HG03558 (cell line): ENCODE results near the gene GIMAP8.
"Not testable (repeated sequence)": the region's sequence is repeated elsewhere in the genome, so short reads cannot be mapped to it uniquely, and the experiment has no call there.

Source experiments
- ATAC-seq: cut with Tn5 transposase; IDR thresholded peaks from one replicate; pipeline ENCODE4 v1.9.1; 2021; ENCODE audit warnings: moderate number of reproducible peaks; ENCODE audit not compliant: unreplicated experiment; ENCODE audit errors: extremely low read depth

Gene GIMAP8

GRCh38 chr7:150493442-150493841, 43.0 kb downstream of the GIMAP8 start:
- ATAC-seq = not testable (repeated sequence)

- no peak for ATAC-seq
Observed at GRCh38 chr7:150502519-150502918, 52.1 kb downstream of the GIMAP8 start.

DNA sequence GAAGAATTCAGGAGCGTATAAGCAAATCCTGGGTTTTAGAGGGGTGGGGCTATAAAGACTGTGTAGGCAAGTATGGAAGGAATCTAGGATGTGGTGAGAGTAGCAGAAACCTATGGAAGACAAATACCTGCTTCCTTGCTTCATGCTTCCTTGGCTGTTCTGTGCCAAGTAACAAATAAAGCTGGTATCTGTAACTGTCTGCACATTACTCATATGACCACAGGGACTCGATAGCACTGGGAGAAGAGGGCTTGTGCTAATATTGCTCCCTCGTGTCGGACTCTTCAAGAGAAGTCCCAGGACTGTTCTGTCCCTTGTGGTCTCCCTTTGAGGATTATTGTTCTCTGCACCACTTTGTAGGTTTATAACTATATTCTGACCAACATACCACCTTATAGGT, 52.7 kb downstream of the GIMAP8 start:
- no peak for ATAC-seq

- no peak for ATAC-seq
Observed at GRCh38 chr7:150503581-150503980, 53.2 kb downstream of the GIMAP8 start.

DNA sequence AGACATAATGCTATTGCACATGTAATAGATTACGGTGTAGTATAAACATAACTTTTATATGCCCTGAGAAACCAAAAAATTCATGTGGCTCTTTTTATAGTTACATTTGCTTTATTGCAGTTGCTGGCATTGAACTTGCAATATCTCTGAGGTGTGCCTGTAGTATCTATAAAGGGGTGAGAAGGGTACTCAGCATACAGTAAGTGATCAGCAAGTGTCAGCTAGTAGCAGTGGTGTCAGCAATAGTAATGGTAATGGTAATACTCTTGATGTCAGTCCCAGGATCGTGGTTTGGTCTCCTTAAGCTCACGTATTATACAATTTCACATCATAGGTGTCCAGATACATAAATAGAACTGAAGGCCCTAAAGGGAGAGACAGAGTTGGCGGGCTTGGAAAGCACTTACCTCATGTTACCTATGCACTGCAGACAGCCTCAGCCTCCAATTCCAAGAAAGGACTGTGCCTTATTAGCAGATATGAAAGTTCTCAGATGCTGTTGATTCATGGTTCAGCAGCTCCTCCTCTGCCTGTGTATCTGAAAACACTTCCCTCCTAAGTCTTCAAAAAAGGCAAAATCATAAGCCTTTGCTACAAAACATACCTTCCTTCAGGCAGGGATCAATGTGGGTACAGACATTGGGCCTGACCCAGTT, 57.6 kb downstream of the GIMAP8 start:
- ATAC-seq = no peak

DNA sequence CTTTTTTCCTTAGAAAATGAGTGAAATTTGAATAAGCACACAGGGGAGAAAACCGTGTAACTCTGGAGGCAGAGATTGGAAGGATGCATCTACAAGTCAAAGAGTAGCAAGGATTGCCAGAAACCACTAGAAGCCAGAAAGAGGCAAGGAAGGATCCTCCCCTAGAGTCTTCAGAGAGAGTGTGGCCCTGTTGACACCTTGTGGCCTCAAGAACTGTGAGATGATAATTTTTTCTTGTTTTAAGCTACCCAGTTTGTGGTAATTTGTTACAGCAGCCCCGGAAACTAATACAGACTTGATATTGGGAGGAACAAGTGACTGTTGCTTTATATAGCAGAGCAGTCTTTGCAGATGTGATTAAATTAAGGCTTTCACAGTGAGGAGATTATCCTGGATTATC, 60.6 kb downstream of the GIMAP8 start:
- ATAC-seq = no peak

DNA sequence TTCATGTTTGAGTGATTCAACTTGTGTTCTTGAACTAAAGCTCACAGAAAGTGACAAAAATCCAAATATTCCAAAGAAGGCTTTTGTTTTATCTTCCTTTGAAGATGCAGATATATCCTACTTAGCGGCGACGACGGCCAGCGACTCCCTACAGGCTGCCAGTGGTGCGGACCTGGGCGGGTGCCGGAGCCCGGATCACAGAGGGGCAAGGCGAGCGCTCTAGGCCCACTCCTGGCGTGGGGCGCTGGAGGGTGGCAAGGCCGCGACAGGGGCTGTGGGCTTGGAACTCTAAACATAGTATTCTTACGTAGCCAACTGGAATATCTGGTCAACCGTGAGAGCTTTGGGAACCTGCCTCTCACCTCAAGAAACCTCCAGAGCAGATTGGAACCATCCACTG, 63.3 kb downstream of the GIMAP8 start:
- no peak for ATAC-seq

- no peak for ATAC-seq
Observed at GRCh38 chr7:150514748-150515222, 64.4 kb downstream of the GIMAP8 start, which contains the start of gene GIMAP7. Gene GIMAP7 (plus strand): TSS chr7:150514872. CDS start chr7:150519975, 5,103 bp downstream.

DNA sequence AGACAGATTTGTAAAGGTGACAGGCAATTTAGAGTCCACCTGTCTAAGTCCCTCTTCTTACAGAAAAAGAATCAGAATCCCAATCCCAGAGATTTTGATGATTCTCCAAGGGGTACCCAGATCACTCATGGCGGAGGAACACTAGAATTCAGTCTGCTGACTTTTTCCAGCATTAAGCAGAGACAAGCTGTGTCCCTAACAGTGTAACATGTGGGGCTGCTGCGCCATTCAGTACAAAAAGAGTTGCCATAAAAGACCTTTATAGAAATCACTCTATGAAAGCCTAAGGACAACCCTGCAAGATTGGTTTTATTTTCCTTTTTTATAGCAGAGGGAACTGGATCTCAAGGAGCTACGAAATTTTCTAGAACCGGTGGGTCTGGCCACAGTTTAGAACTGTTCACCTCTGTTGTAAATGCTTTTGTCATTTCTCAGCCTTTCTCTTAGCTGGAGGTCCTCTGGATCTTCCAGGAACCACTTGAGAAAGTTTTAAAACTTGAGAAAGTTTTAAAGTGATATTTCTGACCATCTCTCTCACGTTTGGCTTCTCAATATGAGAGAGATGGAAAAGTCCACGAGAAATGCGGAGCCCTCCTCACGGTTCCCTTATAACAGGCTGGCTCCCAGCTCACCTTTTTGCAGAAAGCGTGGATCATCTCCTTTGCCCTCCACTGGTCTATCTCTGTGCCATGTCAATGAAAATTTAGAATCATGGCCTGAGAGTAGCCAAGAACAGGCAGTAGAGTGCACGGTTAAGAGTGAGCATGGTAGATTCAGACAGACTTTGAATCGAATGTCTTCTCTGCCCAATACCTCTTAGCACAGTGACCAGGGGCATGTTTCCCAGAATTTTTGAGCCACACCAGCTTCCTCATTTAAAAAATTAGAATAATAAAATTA, 65.1 kb downstream of the GIMAP8 start:
- ATAC-seq = no peak

DNA sequence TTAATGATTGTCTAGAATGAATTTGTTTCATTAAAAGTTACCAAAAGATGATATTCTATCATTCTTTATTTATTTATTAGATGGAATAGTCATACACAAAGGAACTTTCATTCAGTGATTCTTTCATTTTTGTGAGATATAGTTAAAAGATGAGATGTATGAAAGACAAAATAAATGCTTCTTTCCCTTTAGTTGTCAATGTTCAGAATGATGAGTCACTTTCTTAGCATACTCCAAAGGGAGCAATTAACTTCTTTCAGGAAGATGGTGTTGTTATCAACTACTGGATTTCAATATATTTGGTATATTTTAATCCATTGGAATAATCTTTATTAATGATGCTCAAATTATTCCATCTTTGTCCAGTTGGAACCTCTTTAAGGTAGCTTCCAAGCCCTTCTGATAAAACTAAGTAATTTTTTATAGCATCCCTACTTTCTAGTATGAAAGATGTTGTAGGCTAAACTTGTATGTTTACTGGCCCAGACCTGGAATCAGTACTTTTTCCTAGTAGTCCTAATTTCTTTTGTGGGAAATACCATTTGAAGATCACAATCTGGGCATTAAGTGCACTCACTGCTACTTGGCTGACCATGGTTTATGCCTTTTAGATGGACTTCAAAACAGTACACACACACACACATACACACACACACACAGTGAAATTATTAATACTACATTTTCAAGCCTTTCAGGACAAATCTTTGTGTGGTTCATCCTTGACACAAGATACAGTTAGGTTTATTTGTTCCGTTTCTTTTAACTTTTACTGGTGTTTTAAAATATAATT, 66.7 kb downstream of the GIMAP8 start:
- ATAC-seq = no peak

DNA sequence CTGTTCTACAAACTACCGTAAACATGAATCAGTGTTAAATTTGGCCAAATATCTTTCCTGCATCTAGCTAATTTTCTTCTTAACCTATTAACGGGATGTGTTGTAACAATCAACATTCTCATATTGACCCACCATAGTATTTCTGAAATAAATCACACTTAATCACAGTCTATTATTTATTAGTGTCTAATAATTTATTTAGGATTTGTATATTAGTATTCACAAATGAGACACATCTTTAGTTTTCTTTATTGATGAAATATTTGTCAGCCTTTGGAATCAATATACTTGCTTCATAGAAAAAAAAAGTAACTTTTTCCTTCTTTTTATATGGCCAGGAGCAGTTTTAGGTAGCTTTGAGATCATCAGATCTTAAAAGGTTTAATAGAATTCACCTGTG, 68.9 kb downstream of the GIMAP8 start:
- no peak for ATAC-seq

DNA sequence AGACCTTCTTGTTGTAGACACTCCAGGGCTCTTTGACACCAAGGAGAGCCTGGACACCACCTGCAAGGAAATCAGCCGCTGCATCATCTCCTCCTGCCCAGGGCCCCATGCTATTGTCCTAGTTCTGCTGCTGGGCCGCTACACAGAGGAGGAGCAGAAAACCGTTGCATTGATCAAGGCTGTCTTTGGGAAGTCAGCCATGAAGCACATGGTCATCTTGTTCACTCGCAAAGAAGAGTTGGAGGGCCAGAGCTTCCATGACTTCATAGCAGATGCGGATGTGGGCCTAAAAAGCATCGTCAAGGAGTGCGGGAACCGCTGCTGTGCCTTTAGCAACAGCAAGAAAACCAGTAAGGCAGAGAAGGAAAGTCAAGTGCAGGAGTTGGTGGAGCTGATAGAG, 69.7 kb downstream of the GIMAP8 start:
- ATAC-seq = no peak

GRCh38 chr7:150522931-150523330, 72.5 kb downstream of the GIMAP8 start:
- not testable (repeated sequence) for ATAC-seq

DNA sequence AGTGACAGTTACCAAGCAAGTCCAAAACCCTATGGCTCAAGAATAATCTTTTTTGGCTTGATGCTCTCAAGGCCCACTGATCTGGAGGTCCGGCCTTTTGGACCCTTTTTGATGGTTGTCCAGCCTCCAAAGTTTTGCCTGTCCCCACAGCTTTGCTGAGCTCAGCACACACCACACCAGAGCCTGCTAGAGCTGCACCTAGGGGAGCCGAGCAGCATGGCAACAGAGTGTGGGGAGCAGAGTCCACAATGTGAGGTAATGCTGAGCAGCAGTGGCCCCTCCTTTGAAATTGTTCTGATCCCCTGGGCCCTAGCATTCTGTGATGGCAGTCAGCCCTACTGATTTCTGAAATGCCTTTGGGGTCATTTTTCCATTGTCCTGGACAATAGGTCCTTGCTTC, 73.6 kb downstream of the GIMAP8 start:
- ATAC-seq = no peak
